ENCODE data around the gene ALK.

DNA sequence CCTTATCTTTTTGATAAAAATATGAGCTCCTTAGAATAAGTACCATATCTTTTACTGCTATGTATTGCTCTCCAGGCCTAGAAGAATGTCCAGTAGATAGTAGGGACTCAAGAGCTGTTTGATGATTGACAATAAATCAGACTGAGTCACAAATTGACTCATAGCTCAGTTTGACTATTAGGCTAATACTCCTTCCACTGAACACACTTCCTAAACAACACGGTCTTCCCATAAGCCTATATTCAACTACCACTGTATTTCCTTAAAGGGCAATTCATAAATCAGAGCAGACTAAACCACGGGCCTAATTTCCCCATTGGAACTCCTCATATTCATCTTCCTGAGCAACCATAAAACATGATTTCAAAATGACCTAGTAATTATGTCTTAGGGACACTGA lies 258.5 kb downstream of the ALK start:
- TF ChIP-seq, protein P1, sequence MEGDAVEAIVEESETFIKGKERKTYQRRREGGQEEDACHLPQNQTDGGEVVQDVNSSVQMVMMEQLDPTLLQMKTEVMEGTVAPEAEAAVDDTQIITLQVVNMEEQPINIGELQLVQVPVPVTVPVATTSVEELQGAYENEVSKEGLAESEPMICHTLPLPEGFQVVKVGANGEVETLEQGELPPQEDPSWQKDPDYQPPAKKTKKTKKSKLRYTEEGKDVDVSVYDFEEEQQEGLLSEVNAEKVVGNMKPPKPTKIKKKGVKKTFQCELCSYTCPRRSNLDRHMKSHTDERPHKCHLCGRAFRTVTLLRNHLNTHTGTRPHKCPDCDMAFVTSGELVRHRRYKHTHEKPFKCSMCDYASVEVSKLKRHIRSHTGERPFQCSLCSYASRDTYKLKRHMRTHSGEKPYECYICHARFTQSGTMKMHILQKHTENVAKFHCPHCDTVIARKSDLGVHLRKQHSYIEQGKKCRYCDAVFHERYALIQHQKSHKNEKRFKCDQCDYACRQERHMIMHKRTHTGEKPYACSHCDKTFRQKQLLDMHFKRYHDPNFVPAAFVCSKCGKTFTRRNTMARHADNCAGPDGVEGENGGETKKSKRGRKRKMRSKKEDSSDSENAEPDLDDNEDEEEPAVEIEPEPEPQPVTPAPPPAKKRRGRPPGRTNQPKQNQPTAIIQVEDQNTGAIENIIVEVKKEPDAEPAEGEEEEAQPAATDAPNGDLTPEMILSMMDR (IDR thresholded peaks at IDR 0.05; ENCODE audit: low read length): no peak
- TF ChIP-seq EZH2phosphoT487 (IDR thresholded peaks at IDR 0.05; ENCODE audit: low read length) (no peak), EZH2 (optimal IDR thresholded peaks at IDR 0.05; ENCODE audit: low read depth, low read length) (no peak)
